HEK293T (cell line): ENCODE results near the gene ZNF398.

ENCODE experiments used
- CTCF ChIA-PET: fragments of 350-600 bp; formaldehyde crosslinking; extraction: SDS; loops from one replicate; lab custom pipeline; 2021; ENCODE audit warnings: antibody characterized with exemption, inconsistent platforms; lab: Yijun Ruan, JAX
- POLR2A ChIA-PET: fragments of 350-600 bp; formaldehyde crosslinking; extraction: SDS; loops from one replicate; lab custom pipeline; 2020; ENCODE audit warnings: antibody characterized with exemption, inconsistent platforms; lab: Yijun Ruan, JAX
- DNase-seq: peaks from one replicate; pipeline ENCODE4 v3.0.0; 2012; ENCODE audit warnings: mixed read lengths; ENCODE audit errors: extremely low spot score
- ARNT ChIP-seq: fragments of 450-650 bp; IDR thresholded peaks from 2 replicates; pipeline ENCODE4 v1.6.1; 2017; ENCODE audit warnings: mild to moderate bottlenecking
- BHLHE40 ChIP-seq: fragments of 450-650 bp; IDR thresholded peaks from 2 replicates; pipeline ENCODE4 v1.6.1; 2016; ENCODE audit warnings: mild to moderate bottlenecking, moderate library complexity, borderline replicate concordance
- CTBP1 ChIP-seq: fragments of 450-650 bp; IDR thresholded peaks from 2 replicates; pipeline ENCODE4 v1.6.1; 2016; ENCODE audit warnings: borderline replicate concordance
- ELF4 ChIP-seq: fragments of 450-650 bp; IDR thresholded peaks from 2 replicates; pipeline ENCODE4 v1.6.1; 2017; ENCODE audit warnings: antibody characterized with exemption
- FOXA1 ChIP-seq: fragments of 450-650 bp; IDR thresholded peaks from 2 replicates; pipeline ENCODE4 v1.6.1; 2016; ENCODE audit warnings: mild to moderate bottlenecking
- FOXK2 ChIP-seq: fragments of 450-650 bp; IDR thresholded peaks from 2 replicates; pipeline ENCODE4 v1.6.1; 2016; ENCODE audit warnings: mild to moderate bottlenecking
- FOXM1 ChIP-seq: fragments of 450-650 bp; IDR thresholded peaks from 2 replicates; pipeline ENCODE4 v1.6.1; 2017; ENCODE audit warnings: mild to moderate bottlenecking, borderline replicate concordance
- HDGF ChIP-seq: fragments of 450-650 bp; IDR thresholded peaks from 2 replicates; pipeline ENCODE4 v1.6.1; 2017; ENCODE audit warnings: antibody characterized with exemption, borderline replicate concordance
- L3MBTL2 ChIP-seq: fragments of 450-650 bp; conservative IDR thresholded peaks from 2 replicates; pipeline ENCODE4 v1.6.1; 2016; ENCODE audit warnings: mild to moderate bottlenecking
- LEF1 ChIP-seq: fragments of 450-650 bp; IDR thresholded peaks from 2 replicates; pipeline ENCODE4 v1.6.1; 2017; ENCODE audit warnings: mild to moderate bottlenecking, borderline replicate concordance
- NFRKB ChIP-seq: fragments of 450-650 bp; IDR thresholded peaks from 2 replicates; pipeline ENCODE4 v1.6.1; 2016; ENCODE audit warnings: mild to moderate bottlenecking, moderate library complexity
- PKNOX1 ChIP-seq: fragments of 450-650 bp; IDR thresholded peaks from 2 replicates; pipeline ENCODE4 v1.6.1; 2016
- SP1 ChIP-seq: fragments of 450-650 bp; IDR thresholded peaks from 2 replicates; pipeline ENCODE4 v1.6.1; 2017
- SUZ12 ChIP-seq: fragments of 450-650 bp; IDR thresholded peaks from 2 replicates; pipeline ENCODE4 v1.6.1; 2016; ENCODE audit warnings: mild to moderate bottlenecking
- TARDBP ChIP-seq: fragments of 450-650 bp; IDR thresholded peaks from 2 replicates; pipeline ENCODE4 v1.6.1; 2016
- ZNF384 ChIP-seq: fragments of 450-650 bp; IDR thresholded peaks from 2 replicates; pipeline ENCODE4 v1.6.1; 2016

The ZNF398 gene

DNA sequence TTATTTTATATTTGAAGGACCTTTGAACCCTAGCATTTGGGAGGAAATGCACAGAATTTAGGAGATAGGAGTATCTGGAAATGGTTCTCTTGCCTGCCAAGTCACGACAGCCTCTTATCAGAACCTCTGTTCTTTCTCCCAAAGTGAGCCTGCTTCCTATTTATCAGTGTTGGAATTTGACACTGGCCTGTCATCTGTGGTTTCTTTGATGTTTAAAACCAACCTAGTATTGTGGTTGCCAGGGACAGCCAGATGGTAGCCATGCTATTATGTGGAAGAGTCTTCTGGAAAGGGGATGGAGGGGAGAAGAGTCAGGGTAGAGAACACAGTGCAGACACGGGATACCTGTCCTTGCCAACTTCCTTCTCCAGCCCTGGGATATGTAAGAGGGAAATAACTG is 69.1 kb downstream of the ZNF398 start:
- TF ChIP-seq LEF1 (no peak), PKNOX1 (no peak), CTBP1 (no peak), SP1 (no peak), FOXM1 (no peak), FOXK2 (no peak)
- ChIA-PET POLR2A (no interaction called here), CTCF (no interaction called here)
- no peak for DNase-seq

GRCh38 chr7:149217570-149217969 is 70.3 kb downstream of the ZNF398 start:
- DNase-seq = no peak
- ChIA-PET CTCF (no interaction called here), POLR2A (no interaction called here)
- TF ChIP-seq NFRKB (no peak), LEF1 (no peak), TARDBP (no peak), SP1 (no peak), L3MBTL2 (no peak), PKNOX1 (no peak), FOXM1 (no peak), FOXK2 (no peak)

DNA sequence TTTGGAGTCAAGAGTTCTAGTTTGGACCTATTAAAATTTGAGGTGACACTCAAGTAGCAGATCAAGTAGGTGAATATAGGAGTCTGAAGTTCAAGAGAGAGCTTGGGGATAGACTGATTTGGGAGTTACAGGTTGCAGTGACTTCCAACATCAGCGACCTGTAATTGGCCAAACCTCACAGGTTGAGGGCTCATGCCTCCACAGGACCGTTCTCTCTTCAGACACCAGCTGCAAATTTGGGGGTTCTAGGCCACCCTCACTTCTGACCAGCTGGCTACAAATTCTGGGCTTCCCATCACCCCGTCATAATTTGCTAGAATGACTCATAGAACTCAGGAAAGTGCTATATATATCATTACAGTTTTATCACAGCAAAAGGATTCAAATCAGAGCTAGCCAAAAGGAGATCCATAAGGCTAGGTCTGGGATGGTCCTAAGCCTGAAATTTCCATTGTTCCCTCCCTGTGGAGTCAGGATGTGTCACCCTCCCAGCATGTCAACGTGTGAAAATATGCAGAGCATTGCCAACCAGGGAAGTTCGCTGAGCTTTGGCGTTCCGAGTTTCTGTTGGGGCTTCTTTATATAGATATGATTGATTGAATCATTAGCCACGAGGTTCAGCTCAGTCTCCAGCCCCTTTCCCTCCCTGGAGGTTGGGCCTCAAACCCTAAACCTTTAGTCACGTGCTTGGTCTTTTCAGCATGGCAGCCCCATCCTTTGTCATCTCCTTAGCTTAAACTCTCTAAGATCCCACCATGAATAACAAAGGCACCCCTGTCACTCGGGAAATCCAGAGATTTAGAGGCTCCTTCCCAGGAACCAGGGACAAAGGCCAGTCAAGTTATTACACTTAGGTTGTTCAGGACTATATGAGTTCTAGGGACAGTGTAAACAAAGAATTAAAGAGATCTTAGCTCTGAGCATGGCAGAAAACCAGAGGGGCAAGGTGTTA is 71.5 kb downstream of the ZNF398 start:
- no peak for TF ChIP-seq ARNT
- TF ChIP-seq ZNF384 = no peak
- no peak for TF ChIP-seq SP1
- TF ChIP-seq HDGF = no peak
- TF ChIP-seq NFRKB = no peak
- no peak for TF ChIP-seq CTBP1
- TF ChIP-seq FOXA1 = no peak
- TF ChIP-seq L3MBTL2 = no peak
- no peak for TF ChIP-seq PKNOX1
- no peak for TF ChIP-seq LEF1
- TF ChIP-seq FOXM1 = no peak
- TF ChIP-seq ELF4 = no peak
- no peak for TF ChIP-seq FOXK2
- TF ChIP-seq BHLHE40 = no peak
- TF ChIP-seq SUZ12 = no peak
- TF ChIP-seq TARDBP = no peak
- ChIA-PET CTCF (interaction anchor here (0.7 to 1.2 kb wide), 2 partner anchors 10 to 23 kb away, joined by 3 read pairs; partner anchors contain the start of gene ZNF282), POLR2A (interaction anchor here (0.8 to 1.0 kb wide), 2 partner anchors 11 to 24 kb away, joined by 3 read pairs; partner anchors contain the start of gene ZNF282)
- no peak for DNase-seq

- ChIA-PET CTCF (no interaction called here), POLR2A (no interaction called here)
- DNase-seq = no peak
- TF ChIP-seq FOXM1 (no peak), ZNF384 (no peak), NFRKB (no peak), ELF4 (no peak), PKNOX1 (no peak), TARDBP (no peak), SUZ12 (no peak), SP1 (no peak), ARNT (no peak), HDGF (no peak)
Observed at GRCh38 chr7:149220534-149220933, 73.3 kb downstream of the ZNF398 start.

DNA sequence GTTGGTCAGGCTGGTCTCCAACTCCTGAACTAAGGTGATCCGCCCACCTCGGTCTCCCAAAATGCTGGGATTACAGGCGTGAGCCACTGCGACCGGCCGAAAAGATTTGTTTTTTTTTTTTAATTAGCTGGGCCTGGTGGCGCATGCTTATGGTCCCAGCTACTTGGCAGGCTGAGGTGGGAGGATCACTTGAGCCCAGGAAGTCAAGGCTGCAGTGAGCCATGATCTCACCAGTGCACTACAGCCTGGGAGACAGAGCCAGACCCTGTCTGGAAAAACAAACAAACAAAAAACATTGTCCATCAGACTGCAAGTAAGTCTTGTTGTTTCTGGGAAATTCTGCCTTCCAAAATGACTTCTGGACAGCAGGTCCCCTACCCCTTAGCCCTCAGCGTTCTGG is 75.9 kb downstream of the ZNF398 start:
- ChIA-PET POLR2A (no interaction called here), CTCF (no interaction called here)
- TF ChIP-seq FOXK2 = no peak
- TF ChIP-seq LEF1 = no peak
- no peak for TF ChIP-seq TARDBP
- TF ChIP-seq PKNOX1 = no peak
- TF ChIP-seq ZNF384 = no peak
- DNase-seq = no peak

DNA sequence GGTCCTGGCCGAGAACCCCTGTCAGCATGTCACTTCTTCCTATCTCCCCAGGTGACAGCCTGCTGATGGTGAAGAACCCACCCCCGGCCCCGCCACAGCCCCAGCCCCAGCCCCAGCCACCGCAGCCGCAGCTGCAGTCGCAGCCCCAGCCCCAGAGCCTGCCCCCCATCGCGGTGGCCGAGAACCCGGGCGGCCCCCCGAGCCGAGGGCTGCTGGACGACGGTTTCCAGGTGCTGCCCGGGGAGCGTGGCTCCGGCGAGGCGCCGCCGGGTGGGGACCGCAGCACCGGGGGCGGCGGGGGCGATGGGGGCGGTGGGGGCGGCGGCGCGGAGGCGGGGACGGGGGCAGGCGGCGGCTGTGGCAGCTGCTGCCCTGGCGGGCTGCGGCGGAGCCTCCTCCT is 76.5 kb downstream of the ZNF398 start:
- no peak for TF ChIP-seq PKNOX1
- no peak for TF ChIP-seq ZNF384
- TF ChIP-seq BHLHE40 = no peak
- TF ChIP-seq LEF1 = no peak
- no peak for TF ChIP-seq SUZ12
- no peak for TF ChIP-seq FOXK2
- TF ChIP-seq FOXM1 = no peak
- TF ChIP-seq NFRKB = no peak
- ChIA-PET CTCF (no interaction called here), POLR2A (no interaction called here)
- no peak for DNase-seq
